NCI-H345 treated with DMSO at 0.1 percent for 48 hours (cell line): ENCODE data around the gene EIF5.

ENCODE experiments used
- DNase-seq: peaks from one replicate; lab custom pipeline; 2025; ENCODE audit not compliant: unreplicated experiment; lab: John Stamatoyannopoulos, UW

The EIF5 gene

GRCh38 chr14:103333754-103334643 lies at the start of gene EIF5:
Gene EIF5, plus strand, starts transcription at chr14:103334237. Its CDS starts 1,624 bp downstream, at chr14:103335861.
- peak; percentile 94 for DNase-seq

GRCh38 chr14:103284574-103285467 lies 49.2 kb upstream of the EIF5 start:
- no peak for DNase-seq

GRCh38 chr14:103286460-103286859 lies 47.6 kb upstream of the EIF5 start:
- DNase-seq, result no peak

DNA sequence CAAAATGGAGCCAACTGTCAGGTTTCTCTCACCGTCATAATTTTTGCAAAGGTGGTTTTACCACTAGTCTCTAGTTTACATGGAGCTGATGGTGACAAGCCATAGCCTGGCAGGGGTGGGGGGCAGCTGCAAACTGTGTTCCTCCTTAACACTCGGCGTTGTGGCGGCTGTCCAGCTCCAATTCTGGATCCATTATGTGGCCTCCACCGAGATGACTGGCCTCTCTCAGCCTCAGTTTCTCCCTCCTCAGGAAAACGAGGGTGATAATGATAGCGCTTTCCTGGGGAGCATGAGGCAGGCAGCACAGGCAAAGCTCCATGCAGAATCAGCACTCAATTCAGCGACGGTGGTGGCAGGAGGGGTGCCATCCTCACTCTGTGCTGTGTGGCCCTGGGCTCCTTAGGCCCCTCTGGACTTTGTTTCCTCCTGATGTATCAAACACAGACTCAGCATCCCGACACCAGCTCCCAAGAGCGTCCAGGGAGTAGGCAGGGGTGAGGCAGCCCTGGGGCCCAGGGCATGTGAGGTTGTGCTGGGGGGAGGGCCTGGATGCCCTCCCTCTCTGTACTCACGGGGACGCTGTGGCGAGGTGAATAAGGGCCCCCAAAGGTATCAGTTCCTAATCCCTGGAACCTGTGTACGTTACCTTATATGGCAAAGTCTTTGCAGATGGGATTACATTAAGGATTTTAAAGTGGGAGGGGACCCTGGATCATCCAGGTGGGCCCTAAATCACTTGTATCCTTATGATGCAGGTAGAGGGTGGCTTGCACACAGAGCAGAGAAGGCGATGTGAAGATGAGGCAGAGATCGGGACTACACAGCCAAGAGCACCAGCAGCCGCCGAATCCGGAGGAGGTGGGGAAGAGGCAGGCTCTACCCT lies 46.8 kb upstream of the EIF5 start:
- no peak for DNase-seq

DNA sequence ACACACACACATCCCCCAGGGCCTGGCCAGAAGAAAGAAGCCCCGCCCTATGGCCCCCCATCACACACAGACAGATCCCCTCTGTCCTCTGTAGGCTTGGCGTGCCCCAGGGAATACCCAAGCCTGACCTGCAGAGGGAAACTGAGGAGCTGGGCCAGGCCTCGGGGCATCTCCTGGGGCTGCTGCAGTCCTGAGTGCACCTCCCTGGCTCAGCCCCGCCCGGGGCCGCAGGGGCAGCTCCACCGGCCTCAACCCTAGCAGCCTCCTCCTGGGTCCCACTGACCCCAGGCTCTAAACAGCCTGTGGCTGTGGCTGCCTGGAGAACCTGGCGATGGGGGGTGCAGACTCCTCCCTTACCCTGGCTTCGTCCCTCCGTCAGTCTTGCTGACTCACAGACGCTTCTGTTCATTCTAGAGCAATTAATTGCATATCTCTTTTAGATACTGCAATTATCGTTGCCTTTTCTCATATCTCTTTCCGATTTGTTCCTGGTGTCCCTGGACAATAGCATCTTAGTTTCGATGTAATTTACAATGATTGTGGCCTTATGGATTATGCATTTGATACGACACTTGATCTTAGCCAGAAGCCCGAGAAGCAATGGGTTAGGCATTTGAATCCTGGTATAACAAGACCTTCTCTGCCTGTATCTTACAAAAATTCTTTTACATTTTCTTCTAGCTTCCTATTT lies 45.8 kb upstream of the EIF5 start:
- no peak for DNase-seq

DNA sequence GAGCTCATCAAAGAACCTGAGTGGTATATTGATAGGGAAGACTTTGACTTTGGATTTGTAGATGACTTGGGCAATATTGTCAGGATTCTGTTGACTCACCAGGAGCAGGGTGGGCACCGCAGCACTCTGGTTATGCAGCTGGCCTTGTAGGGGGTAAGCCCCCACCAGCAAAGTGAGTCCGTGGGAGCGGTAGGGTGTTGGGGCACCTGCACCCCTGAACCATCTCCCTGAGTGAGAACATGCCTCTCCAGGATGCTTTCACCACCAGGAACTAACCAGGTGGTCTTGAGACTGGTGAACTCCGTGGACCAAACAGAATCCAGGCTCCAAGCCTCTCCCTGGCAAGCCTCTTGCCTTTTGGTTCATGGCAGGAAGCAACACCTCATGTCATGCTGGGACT lies 44.0 kb upstream of the EIF5 start:
- no peak for DNase-seq

GRCh38 chr14:103290494-103290893 lies 43.5 kb upstream of the EIF5 start:
- DNase-seq, result no peak

GRCh38 chr14:103290961-103291360 lies 43.1 kb upstream of the EIF5 start:
- DNase-seq, result no peak

- peak; percentile 38 for DNase-seq
These were observed 41.3 kb upstream of the EIF5 start for GRCh38 chr14:103292426-103293374.

DNA sequence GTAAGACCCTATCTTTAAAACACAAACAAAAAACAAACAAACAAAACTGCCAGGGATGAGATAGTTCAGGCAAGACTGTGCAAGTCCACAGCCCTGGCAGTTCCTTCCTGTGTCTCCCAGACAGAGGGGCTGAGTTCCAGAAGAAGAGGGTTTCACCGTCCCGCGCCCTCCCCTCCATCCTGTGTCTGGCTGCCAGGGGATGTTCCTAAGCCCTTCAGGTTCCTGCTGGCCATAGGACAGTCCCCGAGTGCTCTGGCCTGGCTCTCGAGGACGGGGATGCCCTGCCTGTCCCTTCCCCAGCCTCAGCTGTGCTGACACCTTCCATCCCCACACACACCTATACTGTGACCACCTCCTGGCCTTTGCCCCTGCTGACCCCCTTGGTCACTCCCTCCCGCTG lies 40.6 kb upstream of the EIF5 start:
- no peak for DNase-seq

DNA sequence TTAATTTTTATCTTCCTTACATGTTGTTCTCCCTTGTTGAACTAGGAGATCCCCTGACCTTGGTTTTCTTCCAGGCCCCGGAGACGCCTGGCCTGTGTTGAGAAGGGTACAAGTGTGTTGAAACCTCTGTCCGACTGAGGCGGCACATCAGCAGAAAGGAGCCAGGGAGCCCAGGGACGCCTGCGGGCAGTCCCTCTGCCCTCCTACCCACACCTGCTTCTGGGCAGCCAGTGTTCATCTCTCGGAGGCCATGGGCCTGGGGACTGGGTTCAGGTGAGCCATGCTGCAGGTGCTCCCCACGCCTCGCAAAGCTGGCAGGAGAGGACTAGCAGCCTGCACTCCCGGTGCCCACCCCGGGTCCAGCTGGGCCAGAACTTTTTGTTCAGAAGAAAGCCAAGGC lies 39.9 kb upstream of the EIF5 start:
- no peak for DNase-seq

GRCh38 chr14:103296007-103296406 lies 38.0 kb upstream of the EIF5 start:
- no peak for DNase-seq

DNA sequence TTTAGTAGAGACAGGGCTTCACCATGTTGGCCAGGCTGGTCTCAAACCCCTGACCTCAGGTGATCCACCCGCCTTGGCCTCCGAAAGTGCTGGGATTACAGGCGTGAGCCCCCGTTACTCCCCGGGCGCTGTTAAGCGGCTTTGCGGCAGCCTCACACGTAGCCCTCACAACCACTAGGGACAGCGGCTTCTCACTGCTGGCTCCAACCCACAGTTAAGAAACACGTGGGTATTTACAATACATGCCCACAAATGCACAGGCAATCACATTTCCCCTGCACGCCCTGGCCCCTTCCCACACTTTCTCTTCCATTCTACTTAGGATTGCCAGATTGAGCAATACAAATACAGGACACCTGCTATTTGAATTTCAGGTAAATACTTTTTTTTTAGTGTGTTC lies 37.0 kb upstream of the EIF5 start:
- DNase-seq, result no peak

DNA sequence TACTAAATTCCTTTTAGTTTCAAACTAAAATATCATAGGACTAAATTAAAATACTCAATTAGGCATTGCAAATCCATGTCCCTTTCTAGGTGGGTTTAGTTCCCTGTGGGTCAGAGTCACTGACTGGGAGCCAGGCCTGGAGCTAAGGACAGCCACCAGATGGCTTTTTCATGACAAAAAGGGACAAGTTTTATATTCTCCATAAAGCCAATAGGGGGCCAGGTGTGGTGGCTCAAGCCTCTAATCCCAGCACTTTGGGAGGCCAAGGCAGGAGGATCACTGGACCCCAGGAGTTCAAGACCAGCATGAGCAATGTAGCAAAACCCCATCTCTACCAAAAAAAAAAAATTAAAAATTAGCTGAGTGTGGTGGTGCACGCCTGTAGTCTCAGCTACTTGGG lies 35.4 kb upstream of the EIF5 start:
- no peak for DNase-seq

DNA sequence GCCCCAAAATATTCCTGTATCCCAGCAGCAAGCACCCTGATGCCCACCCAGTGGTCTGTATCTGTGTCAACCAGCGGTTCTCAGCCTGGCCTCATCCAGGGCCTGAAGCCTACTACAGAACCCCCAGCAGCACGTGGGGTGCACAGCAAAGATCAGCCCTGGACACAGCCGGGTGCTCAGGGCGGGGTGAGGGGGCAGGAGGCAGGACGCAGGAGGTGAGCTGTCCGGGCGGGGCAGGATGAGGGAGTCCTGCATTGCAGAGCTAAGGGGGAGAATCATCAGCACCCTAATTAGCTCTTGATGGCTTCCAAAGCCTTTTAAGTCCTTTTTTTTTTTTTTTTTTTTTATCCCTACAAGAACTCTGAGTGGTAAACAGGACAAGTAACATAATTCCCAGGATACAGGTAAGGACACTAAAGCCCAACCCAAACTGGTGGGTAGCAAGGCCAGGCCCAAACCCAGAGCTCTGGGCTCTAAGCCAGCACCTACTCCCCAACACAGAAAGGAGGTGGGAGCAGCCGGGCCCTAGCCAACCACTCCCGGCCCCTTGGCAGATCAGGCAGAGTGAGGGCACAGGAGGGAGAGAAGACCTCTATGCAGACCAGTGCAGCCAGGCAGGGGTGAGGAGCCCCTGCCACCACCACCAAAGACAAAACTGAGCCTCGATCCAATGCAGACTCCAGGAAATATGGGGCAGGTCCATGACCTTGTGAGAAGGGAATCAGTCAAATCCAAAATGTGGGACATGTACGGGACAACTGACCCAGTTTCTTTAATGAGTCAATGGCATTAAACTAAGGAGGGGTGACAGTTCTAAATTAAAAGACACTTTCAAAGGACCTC lies 32.3 kb upstream of the EIF5 start:
- DNase-seq, result no peak

DNA sequence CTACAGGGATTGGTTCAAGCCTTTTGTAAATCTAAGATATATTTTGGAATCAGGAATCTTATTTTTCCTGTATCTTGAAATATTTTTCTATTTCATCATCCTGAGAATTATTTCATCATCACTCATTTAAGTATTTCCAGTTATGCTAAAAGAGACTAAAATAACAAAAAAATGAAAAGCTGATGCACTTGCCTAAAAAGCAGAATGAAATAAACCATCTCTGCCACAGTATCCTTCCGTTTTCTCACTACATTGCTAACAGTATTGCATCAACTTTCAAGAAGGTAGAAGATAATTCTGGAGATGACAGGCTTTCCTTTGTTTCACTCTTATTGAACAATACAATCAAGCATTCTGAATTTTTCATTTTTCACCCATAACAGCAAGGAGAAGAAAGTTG lies 31.1 kb upstream of the EIF5 start:
- no peak for DNase-seq

DNA sequence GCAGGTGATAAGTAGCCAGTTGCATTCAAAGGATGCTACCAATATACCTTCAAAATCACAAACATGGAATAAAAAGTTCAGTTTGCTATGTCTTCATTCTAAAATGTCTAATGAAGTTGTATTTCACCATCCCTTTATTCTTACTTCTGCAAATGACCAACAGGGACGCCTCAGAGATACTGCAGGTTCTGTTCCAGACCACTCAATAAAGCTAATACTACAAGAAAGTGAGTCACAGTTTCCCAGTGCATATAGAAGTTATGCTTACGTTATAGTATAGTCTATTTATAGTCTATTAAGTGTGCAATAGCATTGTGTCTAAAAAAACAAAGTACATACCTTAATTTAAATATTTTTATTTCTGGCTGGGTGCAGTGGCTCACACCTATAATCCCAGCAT lies 29.3 kb upstream of the EIF5 start:
- DNase-seq, result no peak
